Measurements from ENCODE around the gene NTMT2. TPM values are rescaled to one million over a fixed set of nuclear protein-coding genes. Genes with fewer than 3 reads are reported as not detected.

NTMT2 gene
- polyA plus RNA-seq, 1 donor (not counting 4 experiments of a cell fraction or from before 2014, with no cell fraction given) = not detected

DNA sequence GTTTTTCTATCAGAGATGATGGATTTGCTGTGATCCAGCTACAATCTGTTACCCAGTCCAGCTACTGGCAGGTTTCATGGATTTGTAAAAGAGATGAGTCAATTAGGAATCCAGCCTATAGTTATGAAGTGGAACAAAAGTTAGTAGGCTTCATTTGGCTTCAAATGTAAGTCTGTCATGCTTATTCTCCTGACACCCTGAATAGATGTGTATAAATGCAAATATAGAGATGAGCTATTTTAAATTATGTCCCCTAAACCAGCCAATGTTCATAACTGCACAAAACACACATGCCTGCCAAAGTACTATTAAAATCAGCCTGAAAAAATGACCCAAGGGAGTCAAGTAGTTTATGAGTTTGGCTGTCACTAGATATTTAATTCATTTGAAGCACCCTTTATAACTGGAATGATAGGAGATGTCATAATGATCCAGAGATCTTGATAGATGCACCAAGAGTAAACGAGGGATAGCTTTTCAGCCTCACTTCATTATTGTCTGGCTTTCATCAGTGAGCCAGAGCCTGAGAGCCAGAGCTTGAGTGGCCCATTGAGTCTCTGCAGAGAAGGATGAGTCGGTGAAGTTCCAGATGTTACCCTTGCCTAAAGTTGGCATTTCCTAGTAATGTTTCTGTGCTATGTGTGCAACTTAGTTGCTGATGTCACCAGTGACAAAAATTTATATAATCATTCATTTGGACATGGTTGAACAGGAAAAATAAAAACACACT lies 11.8 kb upstream of the NTMT2 start:
- dilution Hi-C loops (cut with MboI; ENCODE audit: extremely low pct_ligation_motif_present, low sequenced_read_pairs) = no loop called here
- Histone ChIP-seq H3K4me2 (ENCODE audit: control insufficient read depth, extremely low read depth, insufficient read depth, low read depth, low read length) (no peak overlapping the region), H2AFZ (ENCODE audit: control insufficient read depth, low read length) (no peak overlapping the region), H3K9ac (ENCODE audit: control insufficient read depth, extremely low read depth, insufficient read depth, low read length) (no peak overlapping the region), H3K9me3 (ENCODE audit: control insufficient read depth, low read depth, low read length) (no peaks in the 10 kb centered on the region), H3K27ac (ENCODE audit: control insufficient read depth, insufficient read depth, low read length) (no peak overlapping the region), H3K79me2 (ENCODE audit: control insufficient read depth, insufficient read depth, low read length) (no peaks in the 10 kb centered on the region), H3K4me3 (ENCODE audit: control insufficient read depth in 2 of 3, extremely low read depth in 1 of 3, insufficient read depth in 2 of 3, low read depth in 1 of 3, low read length in 3 of 3) (no peak overlapping the region), H3K36me3 (ENCODE audit: control insufficient read depth in 2 of 2, extremely low read depth in 1 of 2, insufficient read depth in 2 of 2, low read length in 2 of 2) (no peaks in the 10 kb centered on the region), H3K27me3 (ENCODE audit: control insufficient read depth, extremely low read depth, insufficient read depth, low read length) (no peaks in the 10 kb centered on the region), H3K9me1 (ENCODE audit: control insufficient read depth, extremely low read depth, insufficient read depth, low read length) (no peaks in the 10 kb centered on the region), H4K20me1 (ENCODE audit: control insufficient read depth, extremely low read depth, insufficient read depth, low read length) (no peaks in the 10 kb centered on the region), H3K4me1 (ENCODE audit: control insufficient read depth, extremely low read depth, insufficient read depth, low read length) (no peaks in the 10 kb centered on the region)
- DNase-seq (ENCODE audit: low read depth, low spot score) (no peak), FAIRE-seq (no peak)
- TF ChIP-seq CTCF (optimal IDR thresholded peaks at IDR 0.05 in 1 of 3, IDR thresholded peaks at IDR 0.05 in 1 of 3, conservative IDR thresholded peaks at IDR 0.05 in 1 of 3; ENCODE audit: extremely low read depth in 1 of 3, insufficient read depth in 2 of 3, low read length in 3 of 3) (no peak), EZH2 (IDR thresholded peaks at IDR 0.05; ENCODE audit: low read length) (no peak)

- H3K4me3 ChIP-seq (ENCODE audit: control insufficient read depth in 2 of 3, extremely low read depth in 1 of 3, insufficient read depth in 2 of 3, low read depth in 1 of 3, low read length in 3 of 3) = no peak overlapping the region
- no peaks in the 10 kb centered on the region for H3K9me3 ChIP-seq (ENCODE audit: control insufficient read depth, low read depth, low read length)
- H3K4me2 ChIP-seq (ENCODE audit: control insufficient read depth, extremely low read depth, insufficient read depth, low read depth, low read length) = no peak overlapping the region
- H3K79me2 ChIP-seq (ENCODE audit: control insufficient read depth, insufficient read depth, low read length) = no peaks in the 10 kb centered on the region
- H4K20me1 ChIP-seq (ENCODE audit: control insufficient read depth, extremely low read depth, insufficient read depth, low read length) = no peaks in the 10 kb centered on the region
- H3K27me3 ChIP-seq (ENCODE audit: control insufficient read depth, extremely low read depth, insufficient read depth, low read length) = no peaks in the 10 kb centered on the region
- H3K36me3 ChIP-seq (ENCODE audit: control insufficient read depth in 2 of 2, extremely low read depth in 1 of 2, insufficient read depth in 2 of 2, low read length in 2 of 2) = no peaks in the 10 kb centered on the region
- H3K4me1 ChIP-seq (ENCODE audit: control insufficient read depth, extremely low read depth, insufficient read depth, low read length) = no peaks in the 10 kb centered on the region
- FAIRE-seq = no peak
- H2AFZ ChIP-seq (ENCODE audit: control insufficient read depth, low read length) = no peak overlapping the region
- DNase-seq (ENCODE audit: low read depth, low spot score) = no peak
- H3K27ac ChIP-seq (ENCODE audit: control insufficient read depth, insufficient read depth, low read length) = no peak overlapping the region
- no peaks in the 10 kb centered on the region for H3K9me1 ChIP-seq (ENCODE audit: control insufficient read depth, extremely low read depth, insufficient read depth, low read length)
- H3K9ac ChIP-seq (ENCODE audit: control insufficient read depth, extremely low read depth, insufficient read depth, low read length) = no peak overlapping the region
- dilution Hi-C loops (cut with MboI; ENCODE audit: extremely low pct_ligation_motif_present, low sequenced_read_pairs) = no loop called here
- TF ChIP-seq CTCF (optimal IDR thresholded peaks at IDR 0.05 in 1 of 3, IDR thresholded peaks at IDR 0.05 in 1 of 3, conservative IDR thresholded peaks at IDR 0.05 in 1 of 3; ENCODE audit: extremely low read depth in 1 of 3, insufficient read depth in 2 of 3, low read length in 3 of 3) (no peak), EZH2 (IDR thresholded peaks at IDR 0.05; ENCODE audit: low read length) (no peak)
Observed at GRCh38 chr1:170134521-170134920, 11.2 kb upstream of the NTMT2 start.
